Fibroblast of skin of left quadriceps (primary cell): ENCODE data around the gene CFAP210.

Experiments used
- DNase-seq, 2 experiments: peaks; one replicate each; pipeline ENCODE4 v3.0.0-alpha.2; 2013; ENCODE audit warnings: low read depth in 2 of 2

The CFAP210 gene

GRCh38 chr2:169694113-169694893 lies at the start of gene CFAP210, which contains the start of gene PHOSPHO2:
CFAP210 (minus strand) TSS chr2:169694405; CDS start chr2:169694327, 78 bp downstream.
PHOSPHO2 (plus strand) TSS chr2:169694469; CDS start chr2:169700972, 6,503 bp downstream.
- DNase-seq = peak; percentile 89 to 90

GRCh38 chr2:169743549-169743948 lies 49.3 kb upstream of the CFAP210 start:
- no peak for DNase-seq

- no peak for DNase-seq
Observed at GRCh38 chr2:169739351-169739750, 45.1 kb upstream of the CFAP210 start.

GRCh38 chr2:169738566-169739229 lies 44.5 kb upstream of the CFAP210 start:
- no peak for DNase-seq

GRCh38 chr2:169736902-169737301 lies 42.7 kb upstream of the CFAP210 start:
- DNase-seq = no peak

- no peak for DNase-seq
Observed at GRCh38 chr2:169735623-169736022, 41.4 kb upstream of the CFAP210 start.

GRCh38 chr2:169734169-169734847 lies 40.1 kb upstream of the CFAP210 start:
- no peak for DNase-seq

GRCh38 chr2:169732583-169733358 lies 38.6 kb upstream of the CFAP210 start:
- DNase-seq = no peak

GRCh38 chr2:169732075-169732474 lies 37.9 kb upstream of the CFAP210 start:
- no peak for DNase-seq

GRCh38 chr2:169729274-169729605 lies 35.0 kb upstream of the CFAP210 start:
- DNase-seq = no peak

GRCh38 chr2:169727065-169727464 lies 32.9 kb upstream of the CFAP210 start:
- no peak for DNase-seq

- no peak for DNase-seq
Observed at GRCh38 chr2:169721016-169721415, 26.8 kb upstream of the CFAP210 start.

- no peak for DNase-seq
Observed at GRCh38 chr2:169718930-169719504, 24.8 kb upstream of the CFAP210 start.

- no peak for DNase-seq
Observed at GRCh38 chr2:169717691-169718063, 23.5 kb upstream of the CFAP210 start.

- no peak for DNase-seq
Observed at GRCh38 chr2:169716938-169717690, 22.9 kb upstream of the CFAP210 start.

GRCh38 chr2:169716238-169716886 lies 22.2 kb upstream of the CFAP210 start:
- peak; percentile 72 to 75 for DNase-seq

- no peak for DNase-seq
Observed at GRCh38 chr2:169715379-169716237, 21.4 kb upstream of the CFAP210 start.

GRCh38 chr2:169714699-169715098 lies 20.5 kb upstream of the CFAP210 start:
- DNase-seq = no peak

GRCh38 chr2:169713331-169713730 lies 19.1 kb upstream of the CFAP210 start:
- no peak for DNase-seq
